CD1c-positive myeloid dendritic cell (primary cell): ENCODE data around the gene SLC66A2.
A peak's percentile ranks its signal among the peaks of the same experiment; 100 is the strongest.
"Not testable (repeated sequence)": the region's sequence is repeated elsewhere in the genome, so short reads cannot be mapped to it uniquely, and the experiment has no call there.

Experiments used
- DNase-seq: peaks from one replicate; pipeline ENCODE4 v3.0.0-alpha.2; 2016; ENCODE audit errors: extremely low spot score

Gene SLC66A2

GRCh38 chr18:79971211-79971952 lies 19.9 kb upstream of the SLC66A2 start:
- no peak for DNase-seq

- DNase-seq = no peak
Measured at GRCh38 chr18:79970419-79971133, 19.1 kb upstream of the SLC66A2 start.

DNA sequence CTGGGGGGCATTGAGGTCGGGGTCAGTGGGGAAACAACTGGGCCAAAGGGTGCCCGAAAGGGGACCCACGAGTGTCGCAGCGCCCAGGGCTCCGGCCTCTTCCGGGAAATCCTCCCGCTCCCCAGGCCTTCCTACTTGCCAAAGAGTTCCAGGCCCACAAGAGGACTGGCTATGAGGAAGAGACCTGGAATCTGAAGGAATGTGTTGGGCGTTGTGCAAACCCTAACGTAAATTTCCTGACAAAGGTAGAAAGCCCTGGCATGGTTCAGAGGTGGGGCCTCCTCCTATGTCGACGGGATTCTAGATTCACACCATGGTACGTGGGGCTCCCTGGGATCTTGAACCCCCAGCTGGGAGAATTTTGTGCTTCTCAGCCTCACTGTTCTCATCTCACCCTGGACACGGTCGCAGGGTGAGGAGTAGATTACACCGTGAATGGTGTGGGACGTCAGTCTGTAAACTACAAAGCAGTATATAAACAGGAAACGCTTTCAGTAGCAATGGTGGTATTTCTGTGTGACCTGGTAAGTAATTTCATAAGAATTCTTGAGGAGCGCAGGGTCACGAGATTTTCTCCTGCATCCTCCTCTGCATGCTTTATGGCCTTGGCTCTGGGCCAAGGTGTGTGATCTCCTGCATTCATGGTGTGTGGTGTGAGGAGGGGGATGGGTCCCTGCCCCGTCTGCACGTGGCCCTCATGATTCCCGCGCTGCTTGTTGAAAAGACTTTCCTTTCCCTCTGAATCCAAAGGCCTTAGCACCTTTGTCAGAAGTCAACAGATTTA lies 13.9 kb upstream of the SLC66A2 start:
- peak; percentile 78 for DNase-seq

DNA sequence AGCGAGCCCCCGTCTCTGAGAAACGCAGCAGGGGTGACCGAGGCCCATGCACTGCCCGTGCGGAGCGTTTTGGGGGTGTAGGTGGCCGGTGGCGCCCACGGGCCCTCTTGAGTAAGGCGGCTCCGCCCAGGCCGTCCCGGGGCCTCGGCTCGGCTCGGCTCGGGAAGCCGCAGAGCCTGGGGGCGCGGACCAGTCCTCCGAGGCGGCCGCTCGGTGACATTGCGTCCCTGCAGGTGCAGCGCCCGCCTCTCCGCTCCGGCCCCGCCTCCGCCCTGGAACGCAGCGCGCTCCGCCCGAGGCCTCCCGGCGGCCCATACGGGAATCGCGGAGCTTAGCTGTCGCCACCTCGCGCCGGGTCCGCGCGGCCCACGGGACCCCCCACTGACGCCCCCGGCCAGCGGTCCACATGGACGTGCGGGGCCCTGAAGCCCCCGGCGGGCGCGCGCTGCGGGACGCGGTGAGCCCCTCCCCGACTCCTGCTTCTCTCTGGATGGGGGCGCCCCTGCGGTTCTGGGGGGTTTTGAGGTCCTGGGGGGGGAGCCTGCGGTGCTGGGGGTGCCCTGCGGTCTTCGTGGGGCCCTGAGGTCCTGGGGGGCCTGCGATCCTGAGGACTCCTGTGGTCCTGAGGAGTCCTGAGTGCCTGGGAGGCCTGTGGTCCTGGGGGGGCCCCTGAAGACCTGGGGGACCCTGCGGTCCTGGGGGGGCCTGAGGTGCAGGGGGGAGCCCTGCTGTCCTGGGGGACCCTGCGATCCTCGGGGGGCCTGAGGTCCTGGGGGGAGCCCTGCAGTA lies 13.1 kb upstream of the SLC66A2 start, which contains the start of gene HSBP1L1:
HSBP1L1 (plus strand) TSS at position 314 of the 789 bp plus-strand sequence; CDS start at position 407, 93 bp downstream.
- DNase-seq = peak; percentile 73

DNA sequence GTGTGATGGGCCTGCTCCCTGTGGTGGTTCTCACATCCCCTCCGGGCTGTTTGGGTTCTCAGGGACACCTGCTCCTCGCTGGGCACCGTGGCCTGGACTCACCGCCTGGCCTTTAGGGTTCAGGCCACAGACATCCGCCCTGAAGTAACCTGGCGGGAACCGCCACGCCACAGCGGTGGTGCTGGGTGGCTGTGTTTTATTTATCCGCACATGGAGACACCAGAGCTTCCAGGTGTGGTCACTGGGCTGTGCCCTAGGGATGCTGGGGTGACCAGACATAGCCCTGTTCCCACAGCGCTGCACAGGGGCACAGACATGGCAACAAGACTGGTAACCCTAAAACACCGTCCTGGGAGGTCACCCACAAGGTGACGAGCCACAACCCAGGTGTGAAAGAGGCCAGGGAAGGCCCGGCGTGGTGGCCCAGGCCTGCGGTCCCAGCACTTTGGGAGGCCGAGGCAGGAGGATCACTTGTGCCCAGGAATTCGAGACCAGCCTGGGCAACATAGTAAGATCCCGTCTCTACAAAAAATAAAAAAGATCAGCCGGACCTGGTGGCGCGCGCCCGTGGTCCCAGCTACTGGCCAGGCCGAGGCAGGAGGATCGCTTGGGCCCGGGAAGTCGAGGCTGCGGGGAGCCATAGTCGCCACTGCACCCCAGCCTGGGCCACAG lies 12.3 kb upstream of the SLC66A2 start:
- no peak for DNase-seq

- DNase-seq = peak; percentile 32
Measured at GRCh38 chr18:79962835-79963657, 11.6 kb upstream of the SLC66A2 start.

GRCh38 chr18:79962311-79962710 lies 10.9 kb upstream of the SLC66A2 start:
- no peak for DNase-seq

- peak; percentile 47 for DNase-seq
Measured at GRCh38 chr18:79961527-79962291, 10.3 kb upstream of the SLC66A2 start.

DNA sequence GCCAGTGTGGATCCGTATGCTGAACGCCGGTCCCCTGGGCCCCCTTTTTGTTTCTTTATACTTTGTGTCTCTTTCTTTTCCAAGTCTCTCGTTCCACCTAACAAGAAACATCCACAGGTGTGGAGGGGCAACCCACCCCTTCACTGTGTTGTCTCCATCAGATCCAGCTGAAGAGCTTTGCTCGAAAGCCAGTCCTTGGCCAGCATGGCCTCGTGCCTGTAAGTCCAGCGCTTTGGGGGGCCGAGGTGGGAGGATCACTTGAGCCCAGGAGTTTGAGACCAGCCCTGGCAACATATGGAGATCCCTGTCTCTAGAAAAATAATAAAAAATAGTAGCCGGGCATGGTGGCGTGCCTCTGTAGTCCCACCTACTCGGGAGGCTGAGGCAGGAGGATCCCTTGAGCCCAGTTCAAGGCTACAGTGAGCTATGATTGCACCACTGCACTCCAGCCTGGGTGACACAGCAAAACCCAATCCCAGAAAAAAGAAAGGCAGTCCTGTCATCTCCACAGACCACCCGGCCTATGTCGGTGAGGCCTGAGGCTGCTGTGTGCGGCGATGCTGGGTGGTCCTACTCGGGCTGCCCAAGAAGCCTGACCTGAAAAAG lies 9.6 kb upstream of the SLC66A2 start:
- DNase-seq = no peak

GRCh38 chr18:79960161-79960801 lies 8.8 kb upstream of the SLC66A2 start:
- DNase-seq = not testable (repeated sequence)

GRCh38 chr18:79958981-79959380 lies 7.5 kb upstream of the SLC66A2 start:
- no peak for DNase-seq

- DNase-seq = no peak
Measured at GRCh38 chr18:79956276-79956675, 4.8 kb upstream of the SLC66A2 start.

DNA sequence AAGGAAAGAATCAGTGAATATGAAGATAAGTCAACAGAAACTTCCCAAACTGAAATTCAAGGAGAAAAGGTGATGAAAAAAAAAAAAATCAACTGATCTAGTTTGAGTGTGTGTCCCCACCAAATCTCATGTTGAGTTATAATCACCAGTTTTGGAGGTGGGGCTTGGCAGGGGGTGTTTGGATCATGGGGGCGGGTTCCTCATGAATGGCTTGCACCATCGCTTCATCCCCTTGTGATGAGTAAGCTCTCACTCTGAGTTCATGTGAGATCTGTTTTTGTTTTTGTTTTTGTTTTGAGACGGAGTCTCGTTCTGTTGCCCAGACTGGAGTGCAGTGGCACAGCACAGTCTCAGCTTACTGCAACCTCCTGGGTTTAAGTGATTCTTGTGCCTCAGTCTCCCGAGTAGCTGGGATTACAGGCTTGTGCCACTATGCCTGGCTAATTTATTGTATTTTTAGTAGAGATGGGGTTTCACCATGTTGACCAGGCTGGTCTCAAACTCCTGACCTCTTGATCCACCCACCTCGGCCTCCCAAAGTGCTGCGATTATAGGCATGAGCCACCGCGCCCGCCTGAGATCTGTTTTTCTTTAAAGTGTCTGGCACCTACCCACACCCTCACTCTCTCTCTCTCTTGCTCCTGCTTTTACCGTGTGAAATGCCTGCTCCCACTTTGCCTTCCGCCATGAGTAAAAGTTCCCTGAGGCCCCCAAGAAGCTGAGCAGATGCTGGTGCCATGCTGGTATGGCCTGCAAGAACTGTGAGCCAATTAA lies 4.0 kb upstream of the SLC66A2 start:
- peak; percentile 66 for DNase-seq

GRCh38 chr18:79954791-79955190 lies 3.3 kb upstream of the SLC66A2 start:
- DNase-seq = no peak

DNA sequence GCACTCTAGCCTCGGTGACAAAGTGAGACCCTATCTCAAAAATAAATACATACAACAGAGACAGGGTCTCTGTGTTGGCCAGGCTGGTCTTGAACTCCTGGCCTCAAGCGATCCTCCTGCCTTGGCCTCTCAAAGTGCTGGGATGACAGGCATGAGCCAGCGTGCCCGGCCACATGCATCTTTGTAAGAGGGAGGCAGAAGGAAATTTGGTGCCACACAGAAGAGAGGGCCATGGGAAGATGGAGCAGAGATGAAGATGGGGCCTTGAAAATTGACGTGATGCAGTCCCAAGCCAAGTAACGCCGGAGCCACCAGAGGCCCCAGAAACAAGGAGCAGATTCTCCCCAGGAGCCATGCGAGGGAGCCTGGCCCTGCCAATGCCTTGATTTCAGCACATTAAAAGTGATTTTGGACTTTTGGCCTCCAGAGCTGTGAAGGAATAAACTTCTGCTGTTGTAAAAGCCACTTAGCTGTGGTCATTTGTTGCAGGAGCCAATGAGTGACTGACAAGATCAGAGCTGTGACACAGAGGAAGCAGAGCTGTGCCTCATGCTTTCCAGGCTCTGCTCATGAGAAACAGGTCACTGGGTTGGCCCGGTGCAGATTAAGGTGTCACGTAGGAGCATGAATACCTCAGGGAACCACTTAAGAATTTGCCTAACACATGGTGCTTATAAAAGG lies 2.7 kb upstream of the SLC66A2 start:
- DNase-seq = no peak

DNA sequence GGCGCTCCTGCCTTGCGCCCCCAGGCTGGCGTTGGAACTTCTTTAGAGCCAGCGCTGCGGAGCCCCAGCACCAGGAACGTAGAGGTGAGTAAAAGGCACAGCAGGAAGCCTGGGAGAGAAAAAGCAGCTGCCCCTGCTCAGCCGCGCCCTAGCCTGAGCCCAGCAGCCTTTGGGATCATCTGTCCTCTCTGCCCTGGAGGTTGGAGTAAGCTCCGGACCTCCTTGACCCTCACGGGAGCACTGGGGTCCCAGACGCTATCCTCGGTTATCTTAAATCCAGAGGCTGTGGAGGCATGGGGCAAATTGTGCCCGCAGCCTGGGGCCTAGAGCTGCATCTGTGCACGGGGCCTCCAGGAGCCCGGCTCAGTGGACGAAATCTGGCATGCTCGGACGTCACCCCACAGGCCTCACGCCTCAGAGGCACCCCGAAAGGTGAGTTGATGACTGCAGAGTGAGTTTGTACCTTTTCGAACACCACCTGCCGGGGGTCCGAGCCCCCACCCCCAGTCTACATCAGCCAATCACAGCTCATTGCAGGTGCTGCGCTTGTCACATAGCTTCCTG lies 1.6 kb upstream of the SLC66A2 start:
- no peak for DNase-seq
